HEK293 (cell line): ENCODE measurements around the gene RTN4RL2.
"Not testable (repeated sequence)": the region's sequence is repeated elsewhere in the genome, so short reads cannot be mapped to it uniquely, and the experiment has no call there.

ENCODE experiments used
- TF ChIP-seq, protein P1 (sequence below): fragments of 450-650 bp; formaldehyde crosslinking; IDR thresholded peaks from 2 replicates; pipeline ENCODE4 v1.5.1; 2017; ENCODE audit warnings: missing biosample characterization, missing genetic modification characterization
- TF ChIP-seq, protein P2 (sequence below): fragments of 450-650 bp; formaldehyde crosslinking; IDR thresholded peaks from 2 replicates; pipeline ENCODE4 v1.5.1; 2016; ENCODE audit warnings: missing biosample characterization, missing genetic modification characterization

DNA sequence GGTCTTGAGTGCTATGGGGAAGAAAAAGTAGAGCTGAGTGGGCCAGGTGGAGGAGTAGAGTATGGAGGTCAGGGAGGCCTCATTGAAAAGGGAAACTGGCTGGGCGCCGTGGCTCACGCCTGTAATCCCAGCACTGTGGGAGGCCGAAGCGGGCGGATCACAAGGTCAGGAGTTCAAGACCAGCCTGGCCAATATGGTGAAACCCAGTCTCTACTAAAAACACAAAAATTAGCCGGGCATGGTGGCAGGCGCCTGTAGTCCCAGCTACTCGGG is 15.3 kb upstream of the RTN4RL2 start:
- TF ChIP-seq, protein P1, sequence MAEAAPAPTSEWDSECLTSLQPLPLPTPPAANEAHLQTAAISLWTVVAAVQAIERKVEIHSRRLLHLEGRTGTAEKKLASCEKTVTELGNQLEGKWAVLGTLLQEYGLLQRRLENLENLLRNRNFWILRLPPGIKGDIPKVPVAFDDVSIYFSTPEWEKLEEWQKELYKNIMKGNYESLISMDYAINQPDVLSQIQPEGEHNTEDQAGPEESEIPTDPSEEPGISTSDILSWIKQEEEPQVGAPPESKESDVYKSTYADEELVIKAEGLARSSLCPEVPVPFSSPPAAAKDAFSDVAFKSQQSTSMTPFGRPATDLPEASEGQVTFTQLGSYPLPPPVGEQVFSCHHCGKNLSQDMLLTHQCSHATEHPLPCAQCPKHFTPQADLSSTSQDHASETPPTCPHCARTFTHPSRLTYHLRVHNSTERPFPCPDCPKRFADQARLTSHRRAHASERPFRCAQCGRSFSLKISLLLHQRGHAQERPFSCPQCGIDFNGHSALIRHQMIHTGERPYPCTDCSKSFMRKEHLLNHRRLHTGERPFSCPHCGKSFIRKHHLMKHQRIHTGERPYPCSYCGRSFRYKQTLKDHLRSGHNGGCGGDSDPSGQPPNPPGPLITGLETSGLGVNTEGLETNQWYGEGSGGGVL (tag by site-specific recombination) = not testable (repeated sequence)
- TF ChIP-seq, protein P2, sequence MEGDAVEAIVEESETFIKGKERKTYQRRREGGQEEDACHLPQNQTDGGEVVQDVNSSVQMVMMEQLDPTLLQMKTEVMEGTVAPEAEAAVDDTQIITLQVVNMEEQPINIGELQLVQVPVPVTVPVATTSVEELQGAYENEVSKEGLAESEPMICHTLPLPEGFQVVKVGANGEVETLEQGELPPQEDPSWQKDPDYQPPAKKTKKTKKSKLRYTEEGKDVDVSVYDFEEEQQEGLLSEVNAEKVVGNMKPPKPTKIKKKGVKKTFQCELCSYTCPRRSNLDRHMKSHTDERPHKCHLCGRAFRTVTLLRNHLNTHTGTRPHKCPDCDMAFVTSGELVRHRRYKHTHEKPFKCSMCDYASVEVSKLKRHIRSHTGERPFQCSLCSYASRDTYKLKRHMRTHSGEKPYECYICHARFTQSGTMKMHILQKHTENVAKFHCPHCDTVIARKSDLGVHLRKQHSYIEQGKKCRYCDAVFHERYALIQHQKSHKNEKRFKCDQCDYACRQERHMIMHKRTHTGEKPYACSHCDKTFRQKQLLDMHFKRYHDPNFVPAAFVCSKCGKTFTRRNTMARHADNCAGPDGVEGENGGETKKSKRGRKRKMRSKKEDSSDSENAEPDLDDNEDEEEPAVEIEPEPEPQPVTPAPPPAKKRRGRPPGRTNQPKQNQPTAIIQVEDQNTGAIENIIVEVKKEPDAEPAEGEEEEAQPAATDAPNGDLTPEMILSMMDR (tag by site-specific recombination) = not testable (repeated sequence)
